ENCODE data around the gene SLC12A6. TPM values are rescaled to one million over a fixed set of nuclear protein-coding genes. Genes with fewer than 3 reads are reported as not detected.
"Not testable (repeated sequence)": the region's sequence is repeated elsewhere in the genome, so short reads cannot be mapped to it uniquely, and the experiment has no call there.

The SLC12A6 gene
- total RNA-seq, 2 experiments from 2014 or later = 30.6 to 31.7 TPM

GRCh38 chr15:34206011-34206410 is 131.6 kb downstream of the SLC12A6 start:
- no peak overlapping the region for H3K27ac Mint-ChIP-seq

GRCh38 chr15:34203936-34204335 is 133.6 kb downstream of the SLC12A6 start:
- CTCF ChIA-PET = interaction anchor here (0.8 kb wide), 1 partner anchor 108 kb away, joined by 5 read pairs; no protein-coding TSS in a partner anchor
- POLR2A ChIA-PET = no interaction called here
- Mint-ChIP-seq H3K4me1 (peaks cover 18% of the 10 kb centered on the region), H3K9me3 (peaks cover 3% of the 10 kb centered on the region), H3K27ac (no peak overlapping the region), H3K4me3 (no peak overlapping the region), H3K36me3 (ENCODE audit: low read depth) (peaks cover 44% of the 10 kb centered on the region), H3K27me3 (no peaks in the 10 kb centered on the region)
- no peak for DNase-seq

More at GRCh38 chr15:34206011-34206410, 131.6 kb downstream of the SLC12A6 start:
- ChIA-PET POLR2A (no interaction called here), CTCF (interaction anchor here (1.1 kb wide), 1 partner anchor 71 kb away, joined by 3 read pairs; no protein-coding TSS in a partner anchor)
- Mint-ChIP-seq H3K36me3 (ENCODE audit: low read depth) (peaks cover 24% of the 10 kb centered on the region), H3K4me1 (peaks cover 20% of the 10 kb centered on the region), H3K9me3 (peaks cover 2% of the 10 kb centered on the region), H3K27me3 (no peaks in the 10 kb centered on the region), H3K4me3 (no peak overlapping the region)
- no peak for DNase-seq

GRCh38 chr15:34203305-34203704 is 134.3 kb downstream of the SLC12A6 start:
- ChIA-PET POLR2A (no interaction called here), CTCF (interaction anchor here (0.6 to 0.8 kb wide), 2 partner anchors 19 to 107 kb away, joined by 4 to 5 read pairs; no protein-coding TSS in a partner anchor)
- Mint-ChIP-seq H3K9me3 (peaks cover 3% of the 10 kb centered on the region), H3K27ac (no peak overlapping the region), H3K36me3 (ENCODE audit: low read depth) (peaks cover 47% of the 10 kb centered on the region), H3K4me1 (peaks cover 11% of the 10 kb centered on the region), H3K27me3 (no peaks in the 10 kb centered on the region), H3K4me3 (no peak overlapping the region)
- DNase-seq = no peak

GRCh38 chr15:34193272-34193671 is 144.3 kb downstream of the SLC12A6 start:
- DNase-seq, H3K4me1 Mint-ChIP-seq, POLR2A ChIA-PET, H3K4me3 Mint-ChIP-seq, H3K9me3 Mint-ChIP-seq, H3K27me3 Mint-ChIP-seq, H3K27ac Mint-ChIP-seq: not testable (repeated sequence)
- peaks cover 20% of the 10 kb centered on the region for H3K36me3 Mint-ChIP-seq (ENCODE audit: low read depth)
- CTCF ChIA-PET = interaction anchor here (0.7 kb wide), 1 partner anchor 1379 kb away, joined by 3 read pairs; no protein-coding TSS in a partner anchor

GRCh38 chr15:34188711-34189110 is 148.9 kb downstream of the SLC12A6 start:
- ChIA-PET POLR2A (interaction anchor here (0.7 kb wide), 1 partner anchor 139 kb away, joined by 3 read pairs; no protein-coding TSS in a partner anchor), CTCF (no interaction called here)
- H3K4me3 Mint-ChIP-seq = no peak overlapping the region
- H3K4me1 Mint-ChIP-seq = peaks cover 2% of the 10 kb centered on the region
- H3K27ac Mint-ChIP-seq = no peak overlapping the region
- DNase-seq = no peak
- no peaks in the 10 kb centered on the region for H3K27me3 Mint-ChIP-seq
- H3K36me3 Mint-ChIP-seq (ENCODE audit: low read depth) = peaks cover 28% of the 10 kb centered on the region
- peaks cover 2% of the 10 kb centered on the region for H3K9me3 Mint-ChIP-seq

- H3K4me3 Mint-ChIP-seq = no peak overlapping the region
- no peak for DNase-seq
- H3K36me3 Mint-ChIP-seq (ENCODE audit: low read depth) = peaks cover 35% of the 10 kb centered on the region
- ChIA-PET CTCF (no interaction called here), POLR2A (no interaction called here)
- H3K27me3 Mint-ChIP-seq = no peaks in the 10 kb centered on the region
- peaks cover 2% of the 10 kb centered on the region for H3K4me1 Mint-ChIP-seq
- H3K27ac Mint-ChIP-seq = no peak overlapping the region
- H3K9me3 Mint-ChIP-seq = peaks cover 2% of the 10 kb centered on the region
These were observed 151.9 kb downstream of the SLC12A6 start for GRCh38 chr15:34185666-34186065.

GRCh38 chr15:34182942-34183341 is 154.6 kb downstream of the SLC12A6 start:
- no peaks in the 10 kb centered on the region for H3K4me1 Mint-ChIP-seq
- no peak overlapping the region for H3K4me3 Mint-ChIP-seq
- no peak overlapping the region for H3K27ac Mint-ChIP-seq
- no peaks in the 10 kb centered on the region for H3K27me3 Mint-ChIP-seq
- no peak for DNase-seq
- CTCF ChIA-PET = no interaction called here
- H3K36me3 Mint-ChIP-seq (ENCODE audit: low read depth) = peaks cover 34% of the 10 kb centered on the region
- H3K9me3 Mint-ChIP-seq = no peaks in the 10 kb centered on the region
- POLR2A ChIA-PET = no interaction called here

Other genes with a start within 250 kb of the SLC12A6 start
- 10 to 100 TPM; 78.7 to 81.8 TPM for gene EMC7, start 235.9 kb downstream of the SLC12A6 start, total RNA-seq
- 1 to 10 TPM; 3.1 to 3.3 TPM for gene PGBD4, start 235.7 kb downstream of the SLC12A6 start, total RNA-seq
- 10 to 100 TPM; 40.5 to 42.1 TPM for gene KATNBL1, start 127.7 kb downstream of the SLC12A6 start, total RNA-seq
- gene EMC4, start 112.8 kb downstream of the SLC12A6 start, total RNA-seq = 10 to 100 TPM; 86.2 to 86.9 TPM
- 100 to 1,000 TPM; 170 to 183 TPM for gene NOP10, start 5.4 kb upstream of the SLC12A6 start, total RNA-seq
- gene NUTM1, start 5.5 kb upstream of the SLC12A6 start, total RNA-seq = not detected
- gene LPCAT4, start 29.4 kb upstream of the SLC12A6 start, total RNA-seq = 100 to 1,000 TPM; 109 to 117 TPM
- gene GOLGA8A, start 100.0 kb upstream of the SLC12A6 start, total RNA-seq = 100 to 1,000 TPM; 170 TPM
- gene GOLGA8B, start 245.9 kb upstream of the SLC12A6 start, total RNA-seq = 100 to 1,000 TPM; 252 to 258 TPM

All from activated CD4-positive, alpha-beta memory T cell treated with anti-CD3 and anti-CD28 coated beads, Interleukin-2, amount 10 ng/mL, durations not matched to agents 7 days and 5 days (primary cell).